Ureter (tissue), 1 donor: Measurements from ENCODE around the gene SLC26A4. TPM values are rescaled to one million over a fixed set of nuclear protein-coding genes. Genes with fewer than 3 reads are reported as not detected.

Experiments
- DNase-seq: peaks from one replicate; pipeline ENCODE4 v3.0.0-alpha.2; 2020; ENCODE audit warnings: low spot score
- total RNA-seq: library from RNA; stranded (reverse); gene quantifications from one replicate; pipeline ENCODE4 v1.2.4, GENCODE V29; 2023
- donor health status: DM: yes; HTN: yes; CAD: no.

Gene SLC26A4
- total RNA-seq, 1 donor from 2014 or later: 1.4 TPM

- DNase-seq: no peak
Observed at GRCh38 chr7:107746006-107746405, 85.4 kb downstream of the SLC26A4 start.

- DNase-seq: no peak
Observed at GRCh38 chr7:107751113-107751512, 90.5 kb downstream of the SLC26A4 start.

- no peak for DNase-seq
Observed at GRCh38 chr7:107754642-107755041, 94.0 kb downstream of the SLC26A4 start.

- DNase-seq: no peak
Observed at GRCh38 chr7:107758667-107759066, 98.0 kb downstream of the SLC26A4 start.

- no peak for DNase-seq
Observed at GRCh38 chr7:107767391-107767790, 106.8 kb downstream of the SLC26A4 start.

Other genes starting within 250 kb of the SLC26A4 start
- not detected for gene GPR22, start 190.8 kb upstream of the SLC26A4 start, total RNA-seq
- 63.4 TPM for gene COG5, start 96.9 kb upstream of the SLC26A4 start, total RNA-seq
- 14.8 TPM for gene DUS4L, start 96.9 kb upstream of the SLC26A4 start, total RNA-seq
- 66.2 TPM for gene BCAP29, start 80.6 kb upstream of the SLC26A4 start, total RNA-seq
- 29.0 TPM for gene CBLL1, start 83.3 kb downstream of the SLC26A4 start, total RNA-seq
- gene SLC26A3, start 142.4 kb downstream of the SLC26A4 start, total RNA-seq: 0.31 TPM
- gene DLD, start 230.4 kb downstream of the SLC26A4 start, total RNA-seq: 85.7 TPM